Fibroblast of pulmonary artery (primary cell): Measurements from ENCODE around the gene NPTX1.

Experiments used
- DNase-seq: peaks from one replicate; pipeline ENCODE4 v3.0.0-alpha.2; 2010; ENCODE audit warnings: low read depth
- H3K4me3 ChIP-seq: replicated peaks from 2 replicates; pipeline ENCODE4 v1.5.1; 2011; ENCODE audit warnings: low read depth, mild to moderate bottlenecking, control low read depth, low read length, moderate library complexity
- TF ChIP-seq, protein P1 (sequence below): IDR thresholded peaks from 2 replicates; pipeline ENCODE4 v1.5.1; 2011; ENCODE audit warnings: mild to moderate bottlenecking, control low read depth, low read length, inconsistent platforms; ENCODE audit errors: missing control alignments

Gene NPTX1

DNA sequence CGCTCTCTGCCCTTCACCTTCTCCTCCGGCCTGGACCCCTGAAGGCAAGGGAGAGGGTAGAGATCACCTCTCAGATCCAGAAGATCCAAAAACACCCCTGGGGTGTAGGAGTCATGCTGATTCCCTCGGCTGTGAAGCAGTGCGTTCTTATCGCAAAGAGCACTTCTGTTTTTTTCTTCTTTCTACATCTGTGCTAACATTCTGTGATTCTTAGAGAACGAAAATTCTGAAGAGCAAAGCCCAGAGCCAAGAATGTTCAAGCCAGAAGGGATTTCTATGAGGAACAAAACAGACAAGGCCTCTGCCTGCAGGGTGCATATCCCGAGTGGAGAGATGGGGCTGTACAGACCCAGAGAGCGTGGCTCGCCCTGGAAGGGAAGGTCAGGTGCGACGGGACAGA, 17.2 kb downstream of the NPTX1 start:
- H3K4me3 ChIP-seq, result no peak overlapping the region
- TF ChIP-seq, protein P1, sequence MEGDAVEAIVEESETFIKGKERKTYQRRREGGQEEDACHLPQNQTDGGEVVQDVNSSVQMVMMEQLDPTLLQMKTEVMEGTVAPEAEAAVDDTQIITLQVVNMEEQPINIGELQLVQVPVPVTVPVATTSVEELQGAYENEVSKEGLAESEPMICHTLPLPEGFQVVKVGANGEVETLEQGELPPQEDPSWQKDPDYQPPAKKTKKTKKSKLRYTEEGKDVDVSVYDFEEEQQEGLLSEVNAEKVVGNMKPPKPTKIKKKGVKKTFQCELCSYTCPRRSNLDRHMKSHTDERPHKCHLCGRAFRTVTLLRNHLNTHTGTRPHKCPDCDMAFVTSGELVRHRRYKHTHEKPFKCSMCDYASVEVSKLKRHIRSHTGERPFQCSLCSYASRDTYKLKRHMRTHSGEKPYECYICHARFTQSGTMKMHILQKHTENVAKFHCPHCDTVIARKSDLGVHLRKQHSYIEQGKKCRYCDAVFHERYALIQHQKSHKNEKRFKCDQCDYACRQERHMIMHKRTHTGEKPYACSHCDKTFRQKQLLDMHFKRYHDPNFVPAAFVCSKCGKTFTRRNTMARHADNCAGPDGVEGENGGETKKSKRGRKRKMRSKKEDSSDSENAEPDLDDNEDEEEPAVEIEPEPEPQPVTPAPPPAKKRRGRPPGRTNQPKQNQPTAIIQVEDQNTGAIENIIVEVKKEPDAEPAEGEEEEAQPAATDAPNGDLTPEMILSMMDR, result no peak
- DNase-seq, result no peak

GRCh38 chr17:80458016-80458415, 18.4 kb downstream of the NPTX1 start:
- no peak overlapping the region for H3K4me3 ChIP-seq
- TF ChIP-seq, protein P1, result no peak
- no peak for DNase-seq

DNA sequence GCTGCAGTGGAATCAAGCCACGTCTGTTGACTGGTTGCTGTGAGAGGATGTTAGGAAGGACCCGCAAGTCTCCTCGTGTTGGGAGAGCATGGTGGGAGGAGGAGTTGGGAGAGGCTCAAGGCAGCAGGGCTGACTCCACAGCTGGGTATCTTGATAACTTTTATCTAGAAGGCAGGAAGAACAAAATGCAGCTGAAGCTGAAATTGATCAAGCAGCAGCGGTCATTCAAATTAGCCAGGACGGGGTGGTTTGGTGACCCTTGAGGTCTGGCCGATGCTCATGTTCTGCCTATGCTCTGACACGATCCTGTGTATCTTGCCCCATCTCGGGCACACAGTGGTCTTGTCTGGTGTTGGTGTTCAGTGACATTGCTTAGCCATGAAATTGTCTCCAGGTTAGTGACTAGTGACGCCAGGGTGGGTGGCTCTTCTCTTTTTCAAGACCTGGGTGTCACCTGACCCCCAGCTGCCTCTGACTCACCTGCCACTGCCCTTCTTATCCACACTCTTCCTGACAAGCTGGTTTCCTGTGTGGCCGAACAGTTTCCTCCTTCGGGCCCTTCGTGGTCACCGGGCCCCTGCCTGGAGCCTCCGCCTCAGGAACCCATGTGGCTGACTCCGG, 19.1 kb downstream of the NPTX1 start:
- H3K4me3 ChIP-seq, result no peak overlapping the region
- TF ChIP-seq, protein P1, result no peak
- no peak for DNase-seq

GRCh38 chr17:80456465-80457235, 19.8 kb downstream of the NPTX1 start:
- peak; percentile 26 for DNase-seq
- TF ChIP-seq, protein P1, result no peak
- H3K4me3 ChIP-seq, result no peak overlapping the region

DNA sequence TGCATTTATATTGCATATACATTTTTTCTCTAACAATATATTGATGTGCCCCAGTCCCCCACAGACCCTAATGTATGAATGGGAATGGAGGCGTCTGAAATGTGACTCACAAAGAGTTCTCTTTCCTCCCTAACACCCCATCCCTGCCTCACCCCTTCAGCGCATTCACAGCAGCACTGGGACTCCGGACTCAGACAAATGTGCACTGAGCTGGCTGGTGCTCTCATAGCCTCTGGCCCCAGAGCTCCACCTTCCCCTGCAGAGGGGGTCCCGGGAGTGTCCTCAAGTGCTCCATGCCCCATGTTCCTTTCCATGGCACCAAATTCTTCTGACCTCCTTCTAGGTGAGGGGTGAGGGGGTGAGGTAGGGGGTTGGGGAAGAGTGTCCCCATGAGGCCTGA, 20.6 kb downstream of the NPTX1 start:
- DNase-seq, result no peak
- TF ChIP-seq, protein P1, result no peak
- H3K4me3 ChIP-seq, result no peak overlapping the region

GRCh38 chr17:80455336-80455710, 21.1 kb downstream of the NPTX1 start:
- DNase-seq, result no peak
- TF ChIP-seq, protein P1, result no peak
- peak overlapping the region; percentile 73 for H3K4me3 ChIP-seq
